Thyroid gland (tissue), 4 donors: ENCODE measurements around the gene MEIOB.

Experiments used
- CTCF ChIP-seq, 6 experiments: fragments of 200-600 bp in 3 of 6; fragments of 450-650 bp in 3 of 6; sonication (generic) in 3 of 6; IDR thresholded peaks; one replicate each; pipeline ENCODE4 v1.5.1; 2016 to 2019; ENCODE audit warnings: antibody characterized with exemption in 6 of 6, mild to moderate bottlenecking in 2 of 6, inconsistent platforms in 1 of 6, moderate library complexity in 1 of 6
- POLR2A ChIP-seq, 2 donors: fragments of 450-650 bp; IDR thresholded peaks; one replicate each; pipeline ENCODE4 v1.6.1; 2017; ENCODE audit warnings: antibody characterized with exemption in 2 of 2, mild to moderate bottlenecking in 2 of 2, moderate library complexity in 1 of 2

- no peak for TF ChIP-seq CTCF (IDR thresholded peaks at IDR 0.05)
- TF ChIP-seq POLR2A (IDR thresholded peaks at IDR 0.05): no peak
Measured at GRCh38 chr16:1831186-1832075, 40.5 kb downstream of the MEIOB start.
